Motor neuron (in vitro differentiated cells): ENCODE data around the gene PLXNA4. TPM values are rescaled to one million over a fixed set of nuclear protein-coding genes. Genes with fewer than 3 reads are reported as not detected.

Experiments
- ATAC-seq, 8 experiments: fragments of 200-7000 bp; cut with Tn5 transposase; replicated peaks in 6 of 8; 2 replicates each; pipeline ENCODE4 v1.8.0; 2021; ENCODE audit warnings: mild to moderate bottlenecking in 8 of 8, moderate library complexity in 8 of 8
- H3K27ac ChIP-seq, 2 donors: fragments of 250-450 bp; sonication (Bioruptor Pico); 2 replicates each; pipeline ENCODE4 v1.9.0; 2021; ENCODE audit warnings: antibody characterized with exemption in 2 of 2, mild to moderate bottlenecking in 2 of 2, moderate library complexity in 1 of 2
- H3K4me1 ChIP-seq, 2 donors: fragments of 250-450 bp; sonication (Bioruptor Pico); replicated peaks in 1 of 2; 2 replicates each; pipeline ENCODE4 v1.6.1; 2021; ENCODE audit warnings: antibody characterized with exemption in 2 of 2, mild to moderate bottlenecking in 2 of 2, moderate library complexity in 1 of 2
- H3K4me3 ChIP-seq, 5 donors: fragments of 250-450 bp; sonication (Bioruptor Pico); 2 replicates each; pipeline ENCODE4 v1.9.0; 2021; ENCODE audit warnings: antibody characterized with exemption in 5 of 5, mild to moderate bottlenecking in 5 of 5, moderate library complexity in 4 of 5
- WGBS, 10 experiments: fragments of 450-650 bp; shearing (Covaris generic); methylation state at CpG; one replicate each; pipeline ENCODE4 v1.0.0; 2022; 5-methylcytosine and 5-hydroxymethylcytosine counted together
- in situ Hi-C, 9 experiments: fragments of 400-800 bp; cut with MboI; loops; one replicate each; pipeline ENCODE4 v1.15.0; 2021; ENCODE audit warnings: low sequenced_read_pairs in 9 of 9, low pct_unique_long_range_greater_than_20kb in 2 of 9; ENCODE audit not compliant: unreplicated experiment in 9 of 9
- total RNA-seq, 8 experiments: library from RNA; unstranded; fragments of 300-600 nt; gene quantifications; 2 replicates each; pipeline versions ENCODE4 v1.2.3 to v1.2.4, GENCODE V29; 2022

PLXNA4 gene
- total RNA-seq, 8 experiments from 2014 or later = 0.38 to 8.5 (median 2.6) TPM

DNA sequence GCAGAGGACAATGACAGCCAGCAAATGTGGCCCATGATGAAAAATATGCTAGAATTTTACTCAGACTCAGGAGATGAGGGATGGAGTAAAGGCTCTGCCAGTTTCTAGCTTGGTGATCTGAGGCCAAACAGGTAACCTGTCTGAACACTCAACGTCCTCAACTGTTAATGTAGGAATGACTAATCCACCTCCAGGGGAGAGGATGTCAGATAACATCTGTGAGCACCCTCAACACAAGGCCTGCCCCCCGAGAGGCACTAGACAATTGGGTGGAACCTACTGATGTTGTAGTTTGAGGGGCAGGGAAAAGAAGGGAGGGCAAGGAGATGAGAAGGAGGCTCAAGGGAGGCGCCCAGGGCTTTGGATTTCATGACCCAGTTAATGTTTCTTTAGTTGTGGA is 445.1 kb downstream of the PLXNA4 start:
- ATAC-seq = no peak
- no peak overlapping the region for H3K27ac ChIP-seq
- H3K4me1 ChIP-seq = peaks cover 0 to 14% of the 10 kb centered on the region in 2 donors
- in situ Hi-C loops = no loop called here
- H3K4me3 ChIP-seq = no peak overlapping the region
- WGBS, 10 experiments = 8 to 80% (median 49%) methylated on average over 1 to 3 of the region's 3 CpGs; no CpG with 5 or more reads in 2 of the 10 experiments

DNA sequence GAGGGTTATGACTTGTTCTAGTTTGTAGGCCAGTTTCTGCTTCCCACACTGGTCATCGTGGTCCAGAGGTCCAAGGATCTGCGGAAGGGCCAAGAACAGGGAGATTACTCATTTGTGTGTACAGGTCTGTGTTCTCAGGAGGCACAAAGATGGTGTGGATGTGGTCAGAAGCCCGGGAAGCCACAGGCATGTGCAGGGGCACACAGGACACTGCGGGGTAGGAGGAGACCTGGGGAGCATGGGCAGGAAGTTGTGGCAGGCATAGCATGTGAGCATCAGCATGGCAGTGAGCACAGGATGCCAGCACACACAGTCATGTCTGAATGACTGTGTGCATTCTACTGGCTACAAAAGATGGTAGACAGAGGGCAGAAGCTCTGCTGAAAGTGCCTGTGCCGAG is 445.8 kb downstream of the PLXNA4 start:
- 76 to 93% (median 83%) methylated on average over 1 to 3 of the region's 5 CpGs; no CpG with 5 or more reads in 4 of the 10 experiments for WGBS, 10 experiments
- H3K4me1 ChIP-seq = peaks cover 0 to 7% of the 10 kb centered on the region in 2 donors
- no peak for ATAC-seq
- no peak overlapping the region for H3K27ac ChIP-seq
- H3K4me3 ChIP-seq = no peak overlapping the region
- in situ Hi-C loops = no loop called here

DNA sequence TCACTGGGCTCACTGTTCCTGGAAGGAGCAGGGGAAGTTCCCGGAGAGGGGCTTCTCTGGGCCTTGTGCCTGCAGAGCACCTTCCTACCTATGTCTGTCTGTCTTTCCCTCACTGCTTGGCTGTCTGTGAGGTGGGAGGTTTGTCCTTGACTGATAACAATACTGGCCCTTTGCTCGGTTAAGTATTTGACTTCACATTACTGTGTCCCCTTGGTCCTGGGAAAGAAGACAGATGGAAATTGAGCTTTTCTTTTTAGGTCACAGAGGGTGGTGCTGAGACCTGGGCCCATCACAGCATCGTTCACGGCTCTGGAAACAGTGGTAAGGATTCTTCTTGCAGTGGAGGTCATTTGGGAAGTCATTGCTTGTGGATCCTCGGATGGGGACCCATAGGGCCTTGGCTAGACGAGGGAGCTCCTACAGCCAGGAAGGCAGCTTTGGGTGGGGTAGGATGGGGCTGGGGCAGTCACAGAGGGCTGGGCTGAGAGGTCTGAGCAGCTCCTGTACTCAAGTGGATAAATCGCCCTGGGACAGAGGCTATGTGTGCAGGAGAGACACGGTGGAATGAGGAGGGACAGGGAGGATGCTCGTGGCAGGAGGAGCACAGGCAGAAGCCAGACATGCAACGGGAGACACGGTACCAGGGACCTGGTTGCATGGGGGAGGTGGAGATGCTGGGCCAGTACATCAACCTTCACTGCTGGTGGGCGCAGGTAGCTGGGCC is 450.2 kb downstream of the PLXNA4 start:
- no peak for ATAC-seq
- in situ Hi-C loops = no loop called here
- no peak overlapping the region for H3K4me3 ChIP-seq
- 23 to 100% (median 60%) methylated on average over 1 to 4 of the region's 12 CpGs; no CpG with 5 or more reads in 3 of the 10 experiments for WGBS, 10 experiments
- no peak overlapping the region for H3K27ac ChIP-seq
- H3K4me1 ChIP-seq = peaks cover 5 to 6% of the 10 kb centered on the region in 2 donors

DNA sequence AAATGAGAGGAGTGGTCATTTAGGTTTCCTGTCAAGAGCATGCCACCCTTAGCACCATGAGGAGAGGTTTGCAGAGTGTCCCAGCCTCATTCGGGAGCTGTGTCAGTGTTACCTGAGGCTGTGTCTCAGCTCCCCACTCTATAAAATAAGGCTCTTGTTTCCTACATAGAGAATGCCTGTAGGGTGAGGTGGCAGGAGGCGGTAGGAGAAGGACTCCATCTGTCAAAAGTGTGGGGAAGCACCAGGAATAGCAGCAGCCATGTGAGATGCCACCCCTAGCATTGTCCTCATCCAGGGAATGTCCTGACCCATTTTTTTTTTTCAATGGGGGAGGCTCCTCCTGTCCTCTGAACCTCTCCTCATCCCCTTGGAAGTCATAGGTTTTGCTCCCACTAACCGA is 451.2 kb downstream of the PLXNA4 start:
- H3K4me3 ChIP-seq = no peak overlapping the region
- peaks cover 5 to 6% of the 10 kb centered on the region in 2 donors for H3K4me1 ChIP-seq
- no peak for ATAC-seq
- in situ Hi-C loops = no loop called here
- no peak overlapping the region for H3K27ac ChIP-seq
- 40 to 100% (median 80%) methylated on average over 1 to 2 of the region's 3 CpGs; no CpG with 5 or more reads in 2 of the 10 experiments for WGBS, 10 experiments

DNA sequence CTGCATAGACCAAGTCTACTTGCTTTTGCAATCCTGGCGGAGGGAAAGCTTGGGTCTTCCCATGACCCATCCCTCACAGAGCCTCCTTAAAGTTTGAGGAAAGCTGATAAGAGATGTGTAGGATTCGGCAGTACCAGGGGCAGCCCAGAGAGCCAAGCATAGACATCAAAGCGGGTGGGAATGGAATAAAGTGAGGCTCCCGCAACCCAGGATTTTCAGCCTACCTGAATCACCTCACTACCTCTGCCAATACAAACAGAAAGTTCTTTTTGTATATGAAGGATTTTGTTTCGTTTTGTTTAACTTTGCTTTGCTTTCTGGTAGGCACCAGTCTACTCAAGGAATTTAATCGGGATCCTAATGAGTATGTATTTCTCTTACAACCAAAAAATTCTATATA is 451.7 kb downstream of the PLXNA4 start:
- no peak overlapping the region for H3K4me3 ChIP-seq
- peaks cover 5 to 6% of the 10 kb centered on the region in 2 donors for H3K4me1 ChIP-seq
- in situ Hi-C loops = no loop called here
- H3K27ac ChIP-seq = no peak overlapping the region
- WGBS, 10 experiments = 50 to 100% (median 72%) methylated on average over 2 to 5 of the region's 6 CpGs; no CpG with 5 or more reads in 2 of the 10 experiments
- no peak for ATAC-seq

DNA sequence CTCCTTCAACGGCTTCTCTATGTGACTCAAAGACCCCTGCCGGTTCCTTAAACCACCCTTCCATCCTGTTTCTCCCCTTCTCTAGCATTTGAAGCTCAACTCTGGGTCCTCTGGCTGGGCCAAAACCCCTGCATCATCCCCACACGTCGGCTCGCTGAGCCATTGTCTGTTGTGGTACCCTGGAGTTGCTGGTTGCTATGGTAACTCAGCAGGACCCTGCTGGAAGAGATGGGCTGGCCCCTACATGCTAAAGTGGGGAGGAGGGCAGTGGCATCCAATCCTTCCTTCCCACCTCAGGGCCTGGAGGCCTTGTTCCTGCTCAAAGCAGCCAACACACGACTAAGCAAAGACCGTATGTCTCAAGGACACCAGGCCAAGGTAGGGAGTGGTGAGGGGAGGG is 452.5 kb downstream of the PLXNA4 start:
- Histone ChIP-seq H3K4me3 (no peak overlapping the region), H3K4me1 (peaks cover 5 to 6% of the 10 kb centered on the region in 2 donors), H3K27ac (no peak overlapping the region)
- in situ Hi-C loops = no loop called here
- ATAC-seq = peak in 5 of 8 experiments; percentile 50 to 79 (median 57)
- WGBS, 10 experiments = 0 to 67% (median 34%) methylated on average over 2 to 6 of the region's 7 CpGs; no CpG with 5 or more reads in 3 of the 10 experiments

DNA sequence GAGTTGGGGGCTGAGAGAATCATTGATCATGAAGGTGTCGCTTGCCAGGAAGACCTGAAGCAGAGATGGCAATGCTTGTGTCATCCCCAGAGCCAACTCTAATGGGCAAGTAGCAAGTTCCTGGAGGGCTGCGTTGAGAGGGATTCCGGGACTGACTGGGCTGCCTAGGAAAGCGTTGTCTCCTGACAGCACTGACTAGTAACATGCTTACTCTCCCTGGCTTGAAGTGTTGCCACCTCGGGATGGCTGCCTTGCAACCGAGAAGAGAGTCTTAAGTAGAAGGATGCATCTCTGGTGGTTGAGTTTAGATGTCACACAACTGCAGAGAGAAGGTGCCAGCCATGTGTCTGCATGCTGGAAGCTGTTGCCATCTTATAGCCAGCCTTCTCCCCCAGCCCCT is 453.4 kb downstream of the PLXNA4 start:
- H3K27ac ChIP-seq = no peak overlapping the region
- in situ Hi-C loops = no loop called here
- peaks cover 5 to 6% of the 10 kb centered on the region in 2 donors for H3K4me1 ChIP-seq
- H3K4me3 ChIP-seq = no peak overlapping the region
- WGBS, 10 experiments = 36 to 100% (median 96%) methylated on average over 1 to 5 of the region's 6 CpGs; no CpG with 5 or more reads in 3 of the 10 experiments
- no peak for ATAC-seq

DNA sequence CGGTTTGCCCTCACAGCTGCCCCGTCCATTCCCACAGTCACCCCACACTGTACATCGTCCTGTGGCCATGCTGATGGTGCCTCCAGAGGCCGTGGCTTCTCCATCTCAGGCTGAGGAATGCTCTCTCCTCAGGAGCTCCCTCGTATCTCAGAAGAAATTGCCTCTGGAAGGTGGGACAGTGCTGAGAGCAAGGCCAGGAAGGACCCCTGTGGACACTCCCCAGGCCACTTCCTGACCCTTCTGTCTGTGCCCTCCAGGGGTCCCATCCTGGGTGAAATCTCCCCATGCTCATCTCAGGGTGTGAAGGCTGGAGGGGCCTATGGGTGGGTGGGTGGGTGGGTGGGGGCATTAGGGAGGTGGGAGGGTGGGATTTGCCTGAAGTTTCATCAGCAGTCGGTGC is 454.3 kb downstream of the PLXNA4 start:
- 57 to 83% (median 67%) methylated on average over 1 to 2 of the region's 6 CpGs; no CpG with 5 or more reads in 6 of the 10 experiments for WGBS, 10 experiments
- Histone ChIP-seq H3K4me3 (no peak overlapping the region), H3K4me1 (peaks cover 5 to 6% of the 10 kb centered on the region in 2 donors), H3K27ac (no peak overlapping the region)
- ATAC-seq = no peak
- in situ Hi-C loops = no loop called here

DNA sequence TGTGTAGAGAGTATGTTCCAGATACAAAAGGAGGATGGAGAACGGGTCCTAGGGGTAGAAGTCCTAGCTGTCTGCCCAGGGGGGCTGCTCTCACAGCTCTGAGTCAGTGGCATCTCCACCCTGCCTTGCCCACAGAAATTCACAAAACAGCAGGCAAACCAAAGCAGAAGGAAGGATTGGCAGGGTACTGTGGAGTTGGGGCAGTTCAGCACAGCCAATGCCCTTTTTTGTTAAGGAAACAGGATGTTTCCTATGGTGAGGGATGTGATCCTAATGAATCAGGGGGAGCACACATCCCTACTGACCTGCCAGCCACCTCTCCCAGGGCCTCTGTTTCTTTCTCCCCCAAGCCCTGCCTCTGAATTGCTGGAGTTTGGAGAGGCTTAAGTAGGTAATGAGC is 457.6 kb downstream of the PLXNA4 start:
- 60% methylated on average over 1 of the region's 1 CpG; no CpG with 5 or more reads in 8 of the 10 experiments for WGBS, 10 experiments
- ATAC-seq = no peak
- in situ Hi-C loops = no loop called here
- Histone ChIP-seq H3K4me1 (peaks cover 6 to 15% of the 10 kb centered on the region in 2 donors), H3K4me3 (no peak overlapping the region), H3K27ac (no peak overlapping the region)

DNA sequence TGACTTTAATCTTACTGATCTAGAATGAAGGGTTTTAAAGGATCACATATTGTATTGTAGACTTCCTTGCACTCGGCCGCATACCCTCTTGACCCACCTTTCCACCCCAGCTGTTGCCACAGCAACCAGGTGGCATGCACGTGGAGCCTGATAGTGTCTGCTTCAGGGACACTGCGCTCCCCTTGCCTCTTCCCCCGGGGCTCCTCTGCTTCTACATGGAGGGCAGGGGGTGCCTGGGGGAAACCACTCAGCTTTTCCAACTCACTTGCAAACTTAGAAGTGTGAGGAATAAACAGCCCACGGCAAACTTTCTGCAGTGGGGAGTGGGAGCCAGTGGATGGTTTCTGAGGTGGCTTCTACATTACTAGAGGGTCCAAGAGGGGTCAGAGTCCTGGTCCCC is 458.6 kb downstream of the PLXNA4 start:
- in situ Hi-C loops = no loop called here
- WGBS, 10 experiments = 69 to 83% (median 74%) methylated on average over 1 to 5 of the region's 6 CpGs; no CpG with 5 or more reads in 2 of the 10 experiments
- ATAC-seq = no peak

DNA sequence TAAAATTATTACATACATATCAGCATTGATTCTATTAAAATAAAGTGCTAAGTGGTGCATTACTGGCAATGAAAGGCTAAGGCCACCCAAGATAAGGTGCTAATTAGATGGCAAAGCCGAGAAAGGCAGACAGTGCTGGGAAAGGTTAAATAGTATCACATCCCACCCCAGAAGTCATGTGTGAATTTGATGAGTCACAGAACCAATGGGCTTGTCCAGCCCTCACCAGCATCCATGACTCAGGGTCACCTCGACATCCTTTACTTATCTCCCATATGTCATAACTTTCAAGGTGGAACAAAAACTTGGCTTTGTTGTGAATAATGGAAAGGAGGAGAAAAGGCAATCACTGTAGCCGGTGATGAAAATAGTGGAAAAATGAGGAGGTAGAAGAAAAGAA is 459.1 kb downstream of the PLXNA4 start:
- Histone ChIP-seq H3K4me3 (no peak overlapping the region), H3K4me1 (peaks cover 7 to 24% of the 10 kb centered on the region in 2 donors), H3K27ac (no peak overlapping the region)
- 0 to 82% (median 25%) methylated on average over 1 to 3 of the region's 3 CpGs; no CpG with 5 or more reads in 2 of the 10 experiments for WGBS, 10 experiments
- ATAC-seq = peak in 6 of 8 experiments; percentile 33 to 80 (median 48)
- in situ Hi-C loops = no loop called here

More for the DNA sequence above, 458.6 kb downstream of the PLXNA4 start:
- H3K4me3 ChIP-seq = no peak overlapping the region
- H3K27ac ChIP-seq = no peak overlapping the region
- H3K4me1 ChIP-seq = peaks cover 7 to 23% of the 10 kb centered on the region in 2 donors

DNA sequence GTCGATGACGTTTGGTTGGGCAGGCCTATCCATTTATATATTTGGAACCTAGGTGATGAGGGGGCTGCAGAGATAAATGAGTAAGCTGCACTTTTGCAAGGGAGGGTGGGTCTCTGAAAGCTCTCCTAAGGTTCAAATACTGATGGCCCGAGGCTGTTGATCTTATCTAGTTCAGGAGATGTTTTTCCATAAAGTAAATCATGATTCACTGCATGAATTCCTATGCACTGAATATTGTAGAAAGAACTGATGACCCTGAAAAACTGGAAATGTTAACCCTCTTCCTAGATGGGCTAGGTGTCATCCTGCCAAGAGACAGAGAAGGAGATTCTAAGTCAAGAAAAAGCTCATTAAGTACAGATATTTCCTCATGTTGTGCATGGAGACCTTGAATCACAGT is 459.9 kb downstream of the PLXNA4 start:
- Histone ChIP-seq H3K4me3 (no peak overlapping the region), H3K27ac (no peak overlapping the region), H3K4me1 (peaks cover 7 to 24% of the 10 kb centered on the region in 2 donors)
- ATAC-seq = peak in 3 of 8 experiments; percentile 38 to 63 (median 54)
- in situ Hi-C loops = no loop called here
- WGBS, 10 experiments = 7 to 100% (median 47%) methylated on average over 1 to 3 of the region's 3 CpGs; no CpG with 5 or more reads in 2 of the 10 experiments

DNA sequence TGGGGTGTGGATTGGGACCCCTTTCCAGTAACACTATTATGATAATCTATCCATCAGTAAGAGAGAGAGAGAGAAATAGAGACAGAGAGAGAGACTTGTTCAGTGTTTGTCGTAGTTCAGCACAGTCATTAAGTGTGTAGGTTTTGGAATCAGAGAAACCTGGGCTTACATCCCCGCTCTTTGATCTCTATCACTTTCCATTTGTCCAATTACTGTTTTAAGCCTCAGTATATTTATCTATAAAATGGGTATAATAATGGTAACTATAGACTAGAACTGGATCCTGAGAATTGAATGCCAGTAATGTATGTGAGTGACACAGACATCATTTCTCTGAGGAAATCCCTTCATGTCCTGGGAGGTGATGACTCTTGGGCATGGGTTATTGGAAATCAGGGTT is 460.5 kb downstream of the PLXNA4 start:
- no peak overlapping the region for H3K4me3 ChIP-seq
- no peak overlapping the region for H3K27ac ChIP-seq
- in situ Hi-C loops = no loop called here
- ATAC-seq = no peak
- 80 to 100% (median 100%) methylated on average over 1 to 2 of the region's 2 CpGs; no CpG with 5 or more reads in 3 of the 10 experiments for WGBS, 10 experiments
- H3K4me1 ChIP-seq = peaks cover 7 to 24% of the 10 kb centered on the region in 2 donors
